Muscle of leg (tissue), 16 donors: Measurements from ENCODE around the gene TM7SF3. TPM values are rescaled to one million over a fixed set of nuclear protein-coding genes. Genes with fewer than 3 reads are reported as not detected.

ENCODE experiments used
- DNase-seq: peaks from one replicate; pipeline ENCODE4 v3.0.0; 2013
- H3K27ac ChIP-seq: one replicate; pipeline ENCODE4 v1.5.1; 2013; ENCODE audit warnings: mild to moderate bottlenecking, low read length, control low read depth
- H3K27me3 ChIP-seq: one replicate; pipeline ENCODE4 v1.6.1; 2013; ENCODE audit warnings: low read length; ENCODE audit not compliant: control insufficient read depth, insufficient read depth
- H3K36me3 ChIP-seq: one replicate; pipeline ENCODE4 v1.6.1; 2013; ENCODE audit warnings: low read length; ENCODE audit not compliant: control insufficient read depth, insufficient read depth
- H3K4me1 ChIP-seq: one replicate; pipeline ENCODE4 v1.6.1; 2013; ENCODE audit warnings: low read length; ENCODE audit not compliant: control insufficient read depth, insufficient read depth
- H3K4me3 ChIP-seq: one replicate; pipeline ENCODE4 v1.5.1; 2013; ENCODE audit warnings: low read length, control low read depth
- H3K9me3 ChIP-seq: replicated peaks from 2 replicates; pipeline ENCODE4 v1.6.1; 2013; ENCODE audit warnings: low read depth, low read length; ENCODE audit not compliant: control insufficient read depth
- WGBS: methylation state at CpG from one replicate; pipeline ENCODE4 v1.1.5; 2013; ENCODE audit warnings: missing lambda C conversion rate; ENCODE audit not compliant: insufficient coverage; 5-methylcytosine and 5-hydroxymethylcytosine counted together
- long read RNA-seq, 11 donors: transcript quantifications; one replicate each; lab custom pipeline, GENCODE V29; 2026
- polyA plus RNA-seq, 8 donors: library from polyadenylated mRNA; unstranded; fragments of 120-200 nt; gene quantifications; one replicate each; pipeline versions ENCODE4 v1.2.1 to v1.2.3, GENCODE V29; 2013; ENCODE audit warnings: inconsistent platforms in 1 of 8, low replicate concordance in 1 of 8; ENCODE audit not compliant: insufficient read length in 8 of 8, insufficient read depth in 1 of 8
- total RNA-seq: library from RNA; stranded (reverse); fragments of 120-200 nt; gene quantifications from one replicate; pipeline ENCODE4 v1.2.4, GENCODE V29; 2013

TM7SF3 gene
- total RNA-seq (25.7 TPM), polyA plus RNA-seq (10 to 100 TPM; 23.7 to 31.4 (median 28.5) TPM)
- long read RNA-seq, donor 1, partial matches to known transcripts: 0 of 1 reads
- long read RNA-seq, donor 1, other reads (novel, unspliced or antisense): 0 of 1 reads
- long read RNA-seq, donor 2: 0 reads
- long read RNA-seq, donor 3, transcript TM7SF3-201 (12 exons, 2,709 nt): major isoform, 7 of 112 reads
- long read RNA-seq, donor 3, partial matches to known transcripts: 105 of 112 reads
- long read RNA-seq, donor 3, other reads (novel, unspliced or antisense): 0 of 112 reads
- long read RNA-seq, donor 4: 0 reads
- long read RNA-seq, donor 5, transcript TM7SF3-201 (12 exons, 2,709 nt): major isoform, 9 of 27 reads
- long read RNA-seq, donor 5, partial matches to known transcripts: 16 of 27 reads
- long read RNA-seq, donor 5, other reads (novel, unspliced or antisense): 0 of 27 reads
- long read RNA-seq, donor 6, transcript TM7SF3-201 (12 exons, 2,709 nt): major isoform, 7 of 7 reads
- long read RNA-seq, donor 6, partial matches to known transcripts: 0 of 7 reads
- long read RNA-seq, donor 6, other reads (novel, unspliced or antisense): 0 of 7 reads
- long read RNA-seq, donor 7, transcript TM7SF3-201 (12 exons, 2,709 nt): major isoform, 6 of 13 reads
- long read RNA-seq, donor 7, partial matches to known transcripts: 6 of 13 reads
- long read RNA-seq, donor 7, other reads (novel, unspliced or antisense): 0 of 13 reads
- long read RNA-seq, donor 8, partial matches to known transcripts: 0 of 2 reads
- long read RNA-seq, donor 8, other reads (novel, unspliced or antisense): 0 of 2 reads
- long read RNA-seq, donor 9, partial matches to known transcripts: 0 of 2 reads
- long read RNA-seq, donor 9, other reads (novel, unspliced or antisense): 0 of 2 reads
- long read RNA-seq, donor 10, transcript TM7SF3-201 (12 exons, 2,709 nt): major isoform, 7 of 27 reads
- long read RNA-seq, donor 10, partial matches to known transcripts: 20 of 27 reads
- long read RNA-seq, donor 10, other reads (novel, unspliced or antisense): 0 of 27 reads
- long read RNA-seq, donor 11, partial matches to known transcripts: 7 of 11 reads
- long read RNA-seq, donor 11, other reads (novel, unspliced or antisense): 0 of 11 reads

- peak; percentile 95 for DNase-seq
- H3K27ac ChIP-seq: peak within 1 kb of the TSS; percentile 95
- H3K9me3 ChIP-seq: no peaks in the 10 kb centered on the region
- peak within 1 kb of the TSS; percentile 61 for H3K4me3 ChIP-seq
- H3K4me1 ChIP-seq: peaks cover 10% of the 10 kb centered on the region
- WGBS: under 1% methylated on average over 62 of the region's 71 CpGs
- peaks cover under 1% of the 10 kb centered on the region for H3K27me3 ChIP-seq
- no peaks in the 10 kb centered on the region for H3K36me3 ChIP-seq
Observed at GRCh38 chr12:27014085-27014858, at the start of gene TM7SF3. TM7SF3 (minus strand) TSS chr12:27014384; CDS start chr12:27014168, 216 bp downstream.

- Histone ChIP-seq H3K27me3 (no peaks in the 10 kb centered on the region), H3K9me3 (no peaks in the 10 kb centered on the region), H3K36me3 (no peaks in the 10 kb centered on the region), H3K4me3 (no peak overlapping the region), H3K27ac (no peak overlapping the region), H3K4me1 (no peaks in the 10 kb centered on the region)
- DNase-seq: no peak
Observed at GRCh38 chr12:27063250-27063851, 49.2 kb upstream of the TM7SF3 start.

- DNase-seq: no peak
- H3K27ac ChIP-seq: no peak overlapping the region
- no peaks in the 10 kb centered on the region for H3K27me3 ChIP-seq
- WGBS: 90% methylated on average over 2 of the region's 3 CpGs
- no peaks in the 10 kb centered on the region for H3K4me1 ChIP-seq
- H3K9me3 ChIP-seq: no peaks in the 10 kb centered on the region
- no peaks in the 10 kb centered on the region for H3K36me3 ChIP-seq
- H3K4me3 ChIP-seq: no peak overlapping the region
Observed at GRCh38 chr12:27061317-27061716, 47.1 kb upstream of the TM7SF3 start.

- DNase-seq: peak; percentile 44
- no peaks in the 10 kb centered on the region for H3K4me1 ChIP-seq
- no CpG with 5 or more reads among the region's 2 CpGs for whole genome bisulfite sequencing
Observed at GRCh38 chr12:27060740-27061139, 46.6 kb upstream of the TM7SF3 start.

GRCh38 chr12:27057543-27057942 lies 43.4 kb upstream of the TM7SF3 start:
- Histone ChIP-seq H3K36me3 (no peaks in the 10 kb centered on the region), H3K27ac (no peak overlapping the region), H3K9me3 (no peaks in the 10 kb centered on the region), H3K27me3 (no peaks in the 10 kb centered on the region), H3K4me1 (no peaks in the 10 kb centered on the region), H3K4me3 (no peak overlapping the region)
- DNase-seq: no peak
- no CpG with 5 or more reads among the region's 3 CpGs for WGBS

More at GRCh38 chr12:27060740-27061139, 46.6 kb upstream of the TM7SF3 start:
- no peak overlapping the region for H3K4me3 ChIP-seq
- no peak overlapping the region for H3K27ac ChIP-seq
- no peaks in the 10 kb centered on the region for H3K27me3 ChIP-seq
- H3K36me3 ChIP-seq: no peaks in the 10 kb centered on the region
- no peaks in the 10 kb centered on the region for H3K9me3 ChIP-seq

GRCh38 chr12:27055966-27056365 lies 41.8 kb upstream of the TM7SF3 start:
- no peak overlapping the region for H3K4me3 ChIP-seq
- H3K9me3 ChIP-seq: no peaks in the 10 kb centered on the region
- no peaks in the 10 kb centered on the region for H3K27me3 ChIP-seq
- no peaks in the 10 kb centered on the region for H3K36me3 ChIP-seq
- H3K27ac ChIP-seq: no peak overlapping the region
- 83% methylated on average over 5 of the region's 7 CpGs for WGBS
- DNase-seq: no peak
- H3K4me1 ChIP-seq: no peaks in the 10 kb centered on the region

GRCh38 chr12:27052742-27053141 lies 38.6 kb upstream of the TM7SF3 start:
- no peak overlapping the region for H3K27ac ChIP-seq
- no CpG with 5 or more reads among the region's 3 CpGs for WGBS

GRCh38 chr12:27052176-27052575 lies 38.0 kb upstream of the TM7SF3 start:
- H3K27ac ChIP-seq: no peak overlapping the region
- no peak for DNase-seq
- WGBS: no CpG with 5 or more reads among the region's 1 CpG
- no peaks in the 10 kb centered on the region for H3K9me3 ChIP-seq
- H3K4me3 ChIP-seq: no peak overlapping the region
- H3K36me3 ChIP-seq: no peaks in the 10 kb centered on the region
- no peaks in the 10 kb centered on the region for H3K27me3 ChIP-seq
- no peaks in the 10 kb centered on the region for H3K4me1 ChIP-seq

More at GRCh38 chr12:27052742-27053141, 38.6 kb upstream of the TM7SF3 start:
- no peak for DNase-seq
- H3K27me3 ChIP-seq: no peaks in the 10 kb centered on the region
- H3K4me3 ChIP-seq: no peak overlapping the region
- no peaks in the 10 kb centered on the region for H3K9me3 ChIP-seq
- no peaks in the 10 kb centered on the region for H3K4me1 ChIP-seq
- no peaks in the 10 kb centered on the region for H3K36me3 ChIP-seq
